ENCODE data around the gene TCEA2.

DNA sequence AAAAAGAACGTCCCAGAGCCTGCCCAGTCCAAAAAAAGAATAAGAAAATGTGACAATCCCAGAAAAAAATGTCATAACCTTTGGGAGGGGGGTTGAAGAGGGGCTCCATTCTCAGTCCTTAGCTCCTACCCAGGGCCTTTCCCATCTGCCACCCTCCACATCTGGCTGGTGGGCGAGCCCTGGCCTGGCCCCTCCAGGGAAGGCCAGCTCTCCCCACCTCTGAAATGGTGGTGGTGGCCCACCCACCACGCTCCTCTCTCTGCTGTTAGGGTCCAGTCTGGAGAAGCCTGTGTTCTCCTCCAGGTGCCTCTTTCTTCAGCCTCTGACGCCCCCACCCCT, 15.9 kb downstream of the TCEA2 start:
- TF ChIP-seq SUZ12 (IDR thresholded peaks at IDR 0.05) (no peak), FOXK2 (IDR thresholded peaks at IDR 0.05) (no peak), FOXA1 (IDR thresholded peaks at IDR 0.05) (no peak)

All from HEK293T (cell line).